Uterus (tissue), 4 donors: ENCODE data around the gene CCDC57. TPM values are rescaled to one million over a fixed set of nuclear protein-coding genes. Genes with fewer than 3 reads are reported as not detected.

Experiments
- DNase-seq, 2 donors: peaks; one replicate each; pipeline ENCODE4 v3.0.0-alpha.2; 2019 to 2020
- H3K27ac ChIP-seq, 2 donors: fragments of 200-600 bp; sonication (generic); 1 replicate in 1 of 2; 2 replicates in 1 of 2; pipeline ENCODE4 v1.5.1; 2016 to 2018
- H3K27me3 ChIP-seq, 2 donors: fragments of 200-600 bp; sonication (generic); one replicate each; pipeline ENCODE4 v1.5.1; 2018 to 2019; ENCODE audit warnings: control low read depth in 1 of 2
- H3K36me3 ChIP-seq, 2 donors: fragments of 200-600 bp; sonication (generic); one replicate each; pipeline ENCODE4 v1.5.1; 2019; ENCODE audit warnings: control low read depth in 1 of 2
- H3K4me1 ChIP-seq, 2 donors: fragments of 200-600 bp; sonication (generic); one replicate each; pipeline ENCODE4 v1.5.1; 2018 to 2019; ENCODE audit warnings: control low read depth in 1 of 2
- H3K4me3 ChIP-seq, 2 donors: fragments of 200-600 bp; sonication (generic); 1 replicate in 1 of 2; 2 replicates in 1 of 2; pipeline ENCODE4 v1.5.1; 2018 to 2019; ENCODE audit warnings: mild to moderate bottlenecking in 1 of 2
- H3K9me3 ChIP-seq, 2 donors: fragments of 200-600 bp; sonication (generic); one replicate each; pipeline ENCODE4 v1.5.1; 2019; ENCODE audit warnings: control low read depth in 1 of 2
- POLR2A ChIP-seq, 2 donors: fragments of 450-650 bp; IDR thresholded peaks; one replicate each; pipeline ENCODE4 v1.6.1; 2016; ENCODE audit warnings: antibody characterized with exemption in 2 of 2, mild to moderate bottlenecking in 1 of 2, moderate library complexity in 1 of 2
- intact Hi-C: fragments of 100-400 bp; cut with DNase I; formaldehyde crosslinking; loops from one replicate; pipeline ENCODE4 v1.15.1; 2023; ENCODE audit warnings: low total_unique reads
- microRNA-seq: library from miRNA; unstranded; fragments of <30 nt; microRNA quantifications from one replicate; pipeline ENCODE4, GENCODE V29; 2016; ENCODE audit warnings: borderline microRNAs expressed, borderline replicate concordance
- total RNA-seq, 4 donors: library from RNA; depleted of rRNA in 3 of 4; stranded (reverse); fragments of >200 nt in 3 of 4; gene quantifications; one replicate each; pipeline versions ENCODE4 v1.1.0 to v1.2.4, GENCODE V29; 2014 to 2023
- TF ChIP-seq, protein P1 (sequence below), 4 experiments: fragments of 200-600 bp in 2 of 4; fragments of 450-650 bp in 2 of 4; sonication (generic) in 2 of 4; IDR thresholded peaks; one replicate each; pipeline ENCODE4 v1.5.1; 2016 to 2019; ENCODE audit warnings: antibody characterized with exemption in 4 of 4, mild to moderate bottlenecking in 2 of 4, moderate library complexity in 1 of 4
- donor health status: DM: yes; HTN: yes; CAD: no.

Gene CCDC57
- total RNA-seq, 4 donors from 2014 or later: 4.4 to 88.2 (median 17.6) TPM

DNA sequence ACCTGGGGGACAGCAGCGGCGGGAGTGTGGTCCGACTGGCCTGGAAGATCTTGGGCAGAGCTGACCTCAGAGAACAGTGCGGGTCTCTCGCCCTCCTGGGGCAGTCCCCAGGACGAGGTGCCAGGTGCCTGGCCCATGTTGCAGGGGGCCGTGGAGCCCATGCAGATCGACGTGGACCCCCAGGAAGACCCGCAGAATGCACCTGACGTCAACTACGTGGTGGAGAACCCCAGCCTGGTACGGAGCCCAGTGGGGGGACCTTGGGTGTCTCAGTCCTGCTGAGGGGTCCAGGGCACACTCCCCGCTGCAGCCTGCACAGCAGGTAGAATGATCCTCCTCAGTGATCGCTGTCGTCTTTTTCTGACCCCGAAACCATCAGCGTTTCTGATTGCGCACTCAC is 159.5 kb downstream of the CCDC57 start:
- Histone ChIP-seq H3K4me1 (peaks cover 0 to 28% of the 10 kb centered on the region in 2 donors), H3K9me3 (no peaks in the 10 kb centered on the region), H3K27me3 (no peaks in the 10 kb centered on the region), H3K4me3 (peak overlapping the region in 1 of 2 donors; percentile 98), H3K36me3 (no peaks in the 10 kb centered on the region), H3K27ac (no peak overlapping the region)
- intact Hi-C loops: no loop called here
- TF ChIP-seq, protein P1, sequence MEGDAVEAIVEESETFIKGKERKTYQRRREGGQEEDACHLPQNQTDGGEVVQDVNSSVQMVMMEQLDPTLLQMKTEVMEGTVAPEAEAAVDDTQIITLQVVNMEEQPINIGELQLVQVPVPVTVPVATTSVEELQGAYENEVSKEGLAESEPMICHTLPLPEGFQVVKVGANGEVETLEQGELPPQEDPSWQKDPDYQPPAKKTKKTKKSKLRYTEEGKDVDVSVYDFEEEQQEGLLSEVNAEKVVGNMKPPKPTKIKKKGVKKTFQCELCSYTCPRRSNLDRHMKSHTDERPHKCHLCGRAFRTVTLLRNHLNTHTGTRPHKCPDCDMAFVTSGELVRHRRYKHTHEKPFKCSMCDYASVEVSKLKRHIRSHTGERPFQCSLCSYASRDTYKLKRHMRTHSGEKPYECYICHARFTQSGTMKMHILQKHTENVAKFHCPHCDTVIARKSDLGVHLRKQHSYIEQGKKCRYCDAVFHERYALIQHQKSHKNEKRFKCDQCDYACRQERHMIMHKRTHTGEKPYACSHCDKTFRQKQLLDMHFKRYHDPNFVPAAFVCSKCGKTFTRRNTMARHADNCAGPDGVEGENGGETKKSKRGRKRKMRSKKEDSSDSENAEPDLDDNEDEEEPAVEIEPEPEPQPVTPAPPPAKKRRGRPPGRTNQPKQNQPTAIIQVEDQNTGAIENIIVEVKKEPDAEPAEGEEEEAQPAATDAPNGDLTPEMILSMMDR (IDR thresholded peaks at IDR 0.05): no peak
- TF ChIP-seq POLR2A (IDR thresholded peaks at IDR 0.05): no peak
- no peak for DNase-seq

DNA sequence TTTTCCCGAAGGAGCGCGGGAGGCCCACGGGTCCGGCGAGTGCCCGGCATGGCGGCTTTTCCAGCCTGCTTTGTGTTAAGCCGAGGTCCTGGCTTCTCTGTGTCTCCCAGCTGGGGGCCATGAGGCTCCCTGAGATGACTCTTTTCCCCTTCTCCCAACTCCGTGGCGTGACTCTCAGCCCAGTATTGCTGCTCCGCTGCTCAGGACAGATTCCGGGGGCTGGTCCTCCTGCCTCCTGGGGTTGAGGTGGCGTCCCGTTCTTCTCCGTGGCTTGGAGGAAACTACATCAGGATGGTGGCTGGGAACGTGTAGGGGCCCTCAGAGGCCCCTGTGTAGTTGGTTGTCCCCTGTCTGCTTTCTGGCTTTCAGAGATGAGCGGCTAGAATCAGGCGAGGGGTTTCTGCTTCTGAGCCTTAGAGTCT is 160.0 kb downstream of the CCDC57 start:
- Histone ChIP-seq H3K36me3 (no peaks in the 10 kb centered on the region), H3K4me3 (peak overlapping the region; percentile 48 to 98), H3K27ac (peak overlapping the region in 1 of 2 donors; percentile 60), H3K9me3 (no peaks in the 10 kb centered on the region), H3K4me1 (peaks cover 0 to 28% of the 10 kb centered on the region in 2 donors), H3K27me3 (no peaks in the 10 kb centered on the region)
- intact Hi-C loops: no loop called here
- TF ChIP-seq, protein P1 (IDR thresholded peaks at IDR 0.05): no peak
- no peak for TF ChIP-seq POLR2A (IDR thresholded peaks at IDR 0.05)
- no peak for DNase-seq

DNA sequence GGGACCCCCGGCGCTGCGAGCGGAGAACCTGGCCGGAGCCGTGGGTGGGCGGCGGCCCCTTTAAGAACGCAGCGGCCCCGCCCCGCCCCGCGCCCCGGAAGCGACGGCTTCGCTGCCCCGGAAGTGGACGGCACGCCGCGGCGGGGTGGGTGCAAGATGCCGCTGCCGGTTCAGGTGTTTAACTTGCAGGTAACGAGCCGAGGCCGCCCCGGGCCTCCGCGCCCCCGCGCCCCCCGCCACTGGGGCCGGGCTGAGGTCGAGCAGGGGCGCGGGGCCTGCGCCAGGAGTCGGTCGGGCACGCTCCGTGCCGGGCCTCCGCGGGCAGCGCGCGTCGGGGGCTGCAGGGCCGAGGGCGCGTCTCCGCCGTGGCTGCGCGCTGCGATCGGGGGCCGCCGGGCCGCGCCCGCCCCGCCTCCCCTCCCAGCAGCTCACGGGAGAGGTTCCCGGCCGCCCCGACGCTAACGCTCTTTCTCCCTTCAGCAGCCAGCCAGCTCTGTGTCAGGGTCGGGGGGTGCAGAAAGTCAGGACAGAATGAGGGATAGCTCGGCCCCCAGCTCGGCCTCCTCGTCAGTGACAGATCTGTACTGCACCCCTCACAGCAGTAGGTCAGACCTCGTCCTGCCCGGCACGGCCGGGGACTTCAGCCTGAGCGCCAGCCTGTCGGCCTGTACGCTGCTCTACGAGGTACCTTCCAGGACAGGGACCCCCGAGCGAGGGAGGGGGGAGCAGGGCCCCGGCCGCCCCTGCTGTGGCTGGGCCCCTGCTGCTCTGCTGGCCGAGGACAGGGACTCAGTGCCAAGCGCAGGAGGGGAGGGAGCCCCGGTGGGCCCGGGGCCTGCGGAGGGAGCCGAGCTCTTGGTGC is 160.6 kb downstream of the CCDC57 start, which contains the start of the genes GPS1 and RFNG:
Gene GPS1 (plus strand): TSS at position 123 of the 862 bp plus-strand sequence. CDS start 34 bp downstream, at position 157.
Gene RFNG (minus strand): TSS at position 36 of the 862 bp plus-strand sequence. CDS start 45 bp downstream, outside the sequence.
- peak within 1 kb of the TSS; percentile 60 to 73 for H3K27ac ChIP-seq
- peak; percentile 69 to 73 for DNase-seq
- intact Hi-C loops: no loop called here

More for the DNA sequence above, 160.6 kb downstream of the CCDC57 start, which contains the start of the genes GPS1 and RFNG:
- TF ChIP-seq, protein P1 (IDR thresholded peaks at IDR 0.05): no peak
- peak in 1 of 2 donors; percentile 53 for TF ChIP-seq POLR2A (IDR thresholded peaks at IDR 0.05)
- Histone ChIP-seq H3K27me3 (no peaks in the 10 kb centered on the region), H3K36me3 (no peaks in the 10 kb centered on the region), H3K4me3 (peak within 1 kb of the TSS; percentile 48 to 98), H3K9me3 (no peaks in the 10 kb centered on the region), H3K4me1 (peaks cover 0 to 28% of the 10 kb centered on the region in 2 donors)

Small RNA genes lying within 50 kb of the gene (microRNA-seq; reads per million reads assigned to microRNA genes)
- gene MIR6787: not detected

Other genes with a start within 250 kb of the CCDC57 start
- 10 to 100 TPM in 2 of 4 donors, 1 to 10 TPM in 2; 3.5 to 34.2 (median 13.6) TPM for gene ASPSCR1, start 235.2 kb downstream of the CCDC57 start, total RNA-seq
- 100 to 1,000 TPM in 1 of 4 donors, 10 to 100 TPM in 3; 26.7 to 212 (median 49.8) TPM for gene CENPX, start 190.0 kb downstream of the CCDC57 start, total RNA-seq
- 10 to 100 TPM in 1 of 4 donors, 1 to 10 TPM in 2, under 1 TPM in 1; 0.29 to 14.2 (median 5.3) TPM for gene LRRC45, start 189.5 kb downstream of the CCDC57 start, total RNA-seq
- 1 to 10 TPM in 1 of 4 donors, under 1 TPM in 1, not detected in 2; 0.91 to 8.4 TPM for gene RAC3, start 181.2 kb downstream of the CCDC57 start, total RNA-seq
- 100 to 1,000 TPM in 1 of 4 donors, 10 to 100 TPM in 3; 23.8 to 125 (median 67.5) TPM for gene DCXR, start 175.1 kb downstream of the CCDC57 start, total RNA-seq
- gene RFNG, start 161.0 kb downstream of the CCDC57 start, total RNA-seq: 10 to 100 TPM; 11.8 to 33.7 (median 23.3) TPM
- 100 to 1,000 TPM in 1 of 4 donors, 10 to 100 TPM in 3; 76.0 to 326 (median 85.6) TPM for gene GPS1, start 160.9 kb downstream of the CCDC57 start, total RNA-seq
- gene DUS1L, start 147.0 kb downstream of the CCDC57 start, total RNA-seq: 10 to 100 TPM; 30.2 to 70.6 (median 46.5) TPM
- 10 to 100 TPM in 2 of 4 donors, 1 to 10 TPM in 2; 5.3 to 59.4 (median 23.4) TPM for gene FASN, start 114.6 kb downstream of the CCDC57 start, total RNA-seq
- gene SLC16A3, start 16.2 kb upstream of the CCDC57 start, total RNA-seq: 10 to 100 TPM in 2 of 4 donors, 1 to 10 TPM in 2; 1.5 to 28.6 (median 12.2) TPM
- 100 to 1,000 TPM in 1 of 4 donors, 10 to 100 TPM in 3; 16.5 to 173 (median 44.6) TPM for gene CSNK1D, start 60.9 kb upstream of the CCDC57 start, total RNA-seq
- 1 to 10 TPM in 2 of 4 donors, not detected in 2; 2.1 to 4.1 TPM for gene CD7, start 104.8 kb upstream of the CCDC57 start, total RNA-seq
- gene SECTM1, start 120.9 kb upstream of the CCDC57 start, total RNA-seq: 10 to 100 TPM in 2 of 4 donors, 1 to 10 TPM in 2; 3.5 to 29.4 (median 9.0) TPM
- gene TEX19, start 146.4 kb upstream of the CCDC57 start, total RNA-seq: not detected
- gene UTS2R, start 158.9 kb upstream of the CCDC57 start, total RNA-seq: not detected
- gene HEXD, start 205.5 kb upstream of the CCDC57 start, total RNA-seq: 10 to 100 TPM; 15.9 to 53.7 (median 39.8) TPM
- 10 to 100 TPM; 15.0 to 44.4 (median 24.8) TPM for gene OGFOD3, start 205.7 kb upstream of the CCDC57 start, total RNA-seq
- 10 to 100 TPM; 12.0 to 93.7 (median 32.5) TPM for gene CYBC1, start 237.9 kb upstream of the CCDC57 start, total RNA-seq
- 10 to 100 TPM; 15.3 to 55.5 (median 33.3) TPM for gene NARF, start 245.9 kb upstream of the CCDC57 start, total RNA-seq